H1 (cell line): ENCODE measurements around the gene CCNY. TPM values are rescaled to one million over a fixed set of nuclear protein-coding genes. Genes with fewer than 3 reads are reported as not detected.

ENCODE experiments used
- CTCF ChIA-PET: fragments of 300-600 bp; sonication (Branson Sonifier 250); formaldehyde crosslinking; loops from one replicate; lab custom pipeline; 2021; ENCODE audit not compliant: partially characterized antibody; lab: Charles Lee
- POLR2A ChIA-PET: fragments of 300-600 bp; sonication (Branson Sonifier 250); formaldehyde crosslinking; loops from one replicate; lab custom pipeline; 2021; ENCODE audit warnings: inconsistent platforms; ENCODE audit not compliant: partially characterized antibody; lab: Charles Lee
- DNase-seq, 2 experiments: peaks; one replicate each; pipeline versions ENCODE4 v3.0.0 to v3.0.0-alpha.2; 2010 to 2022; ENCODE audit warnings: low spot score in 2 of 2, low read depth in 1 of 2, mixed read lengths in 1 of 2
- FAIRE-seq: peaks from 2 replicates; lab custom pipeline; 2011; peaks lifted over from hg19 to GRCh38; lab: Jason Lieb, UNC
- H2AFZ ChIP-seq: 2 replicates; pipeline ENCODE4 v1.8.1; 2012; ENCODE audit warnings: low read length, inconsistent platforms
- H2AK5ac ChIP-seq: 2 replicates; pipeline ENCODE4 v1.6.1; 2013; ENCODE audit warnings: low read depth, low read length
- H2BK120ac ChIP-seq: replicated peaks from 2 replicates; pipeline ENCODE3; 2013; ENCODE audit warnings: low read depth, low read length, inconsistent platforms
- H2BK12ac ChIP-seq: 2 replicates; pipeline ENCODE4 v1.6.1; 2013; ENCODE audit warnings: low read depth, low read length
- H2BK15ac ChIP-seq: 2 replicates; pipeline ENCODE4 v1.6.1; 2013; ENCODE audit warnings: low read length
- H2BK20ac ChIP-seq: 2 replicates; pipeline ENCODE4 v1.6.1; 2013; ENCODE audit warnings: low read length
- H2BK5ac ChIP-seq: 2 replicates; pipeline ENCODE4 v1.6.1; 2013; ENCODE audit warnings: low read depth, low read length
- H3K14ac ChIP-seq: 2 replicates; pipeline ENCODE4 v1.6.1; 2013; ENCODE audit warnings: inconsistent platforms; ENCODE audit not compliant: insufficient read length
- H3K18ac ChIP-seq: 2 replicates; pipeline ENCODE4 v1.6.1; 2013; ENCODE audit warnings: low read length; ENCODE audit errors: extremely low read depth
- H3K23ac ChIP-seq: 2 replicates; pipeline ENCODE4 v1.6.1; 2013; ENCODE audit warnings: inconsistent platforms; ENCODE audit not compliant: insufficient read length
- H3K23me2 ChIP-seq: 2 replicates; pipeline ENCODE4 v1.6.1; 2013; ENCODE audit warnings: low read depth, low read length
- H3K27ac ChIP-seq: 2 replicates; pipeline ENCODE4 v1.6.1; 2011; ENCODE audit warnings: low read depth, low read length, inconsistent platforms
- H3K27me3 ChIP-seq, 4 experiments: replicated peaks in 1 of 4; 1 replicate in 1 of 4; 2 replicates in 3 of 4; pipeline versions ENCODE4 v1.6.1 to v1.8.1; 2011 to 2013; ENCODE audit warnings: low read length in 3 of 4, mild to moderate bottlenecking in 3 of 4, inconsistent platforms in 2 of 4, mixed read lengths in 2 of 4, moderate library complexity in 1 of 4; ENCODE audit not compliant: control insufficient read depth in 3 of 4, insufficient read depth in 3 of 4; ENCODE audit errors: extremely low read depth in 1 of 4
- H3K36me3 ChIP-seq, 4 experiments: 2 replicates each; pipeline versions ENCODE4 v1.6.1 to v1.8.1; 2011 to 2013; ENCODE audit warnings: mild to moderate bottlenecking in 4 of 4, low read length in 3 of 4, moderate library complexity in 2 of 4, control low read depth in 1 of 4, inconsistent platforms in 1 of 4; ENCODE audit not compliant: insufficient read depth in 4 of 4, control insufficient read depth in 2 of 4
- H3K4ac ChIP-seq: replicated peaks from 2 replicates; pipeline ENCODE3; 2013; ENCODE audit warnings: low read length, low read depth, mixed read lengths, inconsistent platforms; ENCODE audit not compliant: insufficient read length
- H3K4me1 ChIP-seq, 4 experiments: replicated peaks in 1 of 4; 1 replicate in 1 of 4; 2 replicates in 3 of 4; pipeline versions ENCODE4 v1.6.1 to v1.8.1; 2011 to 2013; ENCODE audit warnings: low read length in 3 of 4, inconsistent platforms in 2 of 4, mixed read lengths in 1 of 4; ENCODE audit not compliant: insufficient read depth in 4 of 4, control insufficient read depth in 3 of 4
- H3K4me2 ChIP-seq, 2 experiments: 2 replicates each; pipeline versions ENCODE4 v1.6.1 to v1.8.1; 2011 to 2013; ENCODE audit warnings: low read depth in 2 of 2, low read length in 2 of 2, control low read depth in 1 of 2, inconsistent platforms in 1 of 2, mild to moderate bottlenecking in 1 of 2; ENCODE audit not compliant: insufficient read depth in 1 of 2
- H3K4me3 ChIP-seq, 4 experiments: fragments of 200-600, 300-600 bp in 1 of 4; sonication (generic), shearing (Covaris generic), sonication (Bioruptor Twin) in 1 of 4; 2 replicates each; pipeline versions ENCODE4 v1.5.1 to v1.8.1; 2011 to 2016; ENCODE audit warnings: low read length in 4 of 4, low read depth in 3 of 4, control low read depth in 2 of 4, inconsistent platforms in 2 of 4, mild to moderate bottlenecking in 2 of 4, mixed read lengths in 1 of 4, moderate library complexity in 1 of 4; ENCODE audit not compliant: insufficient read depth in 2 of 4; ENCODE audit errors: extremely low read depth in 1 of 4
- H3K56ac ChIP-seq: replicated peaks from 2 replicates; pipeline ENCODE3; 2013; ENCODE audit warnings: low read depth, mild to moderate bottlenecking, mixed read lengths, low read length, inconsistent platforms; ENCODE audit not compliant: insufficient read length
- H3K79me1 ChIP-seq: 2 replicates; pipeline ENCODE4 v1.6.1; 2013; ENCODE audit warnings: low read depth, low read length, control low read depth
- H3K79me2 ChIP-seq, 2 experiments: 2 replicates each; pipeline versions ENCODE4 v1.6.1 to v1.8.1; 2012 to 2013; ENCODE audit warnings: low read length in 2 of 2, mild to moderate bottlenecking in 2 of 2, inconsistent platforms in 1 of 2; ENCODE audit not compliant: insufficient read depth in 2 of 2, control insufficient read depth in 1 of 2
- H3K9ac ChIP-seq, 4 experiments: replicated peaks in 1 of 4; 1 replicate in 1 of 4; 2 replicates in 3 of 4; pipeline versions ENCODE4 v1.6.1 to v1.8.1; 2011 to 2013; ENCODE audit warnings: low read depth in 3 of 4, low read length in 3 of 4, control low read depth in 2 of 4, mild to moderate bottlenecking in 2 of 4, moderate library complexity in 2 of 4, inconsistent platforms in 1 of 4; ENCODE audit errors: extremely low read depth in 1 of 4
- H3K9me3 ChIP-seq, 2 experiments: 2 replicates each; pipeline versions ENCODE4 v1.6.1 to v1.8.1; 2012 to 2013; ENCODE audit warnings: mild to moderate bottlenecking in 2 of 2, moderate library complexity in 2 of 2, control low read depth in 1 of 2, inconsistent platforms in 1 of 2, low read depth in 1 of 2, low read length in 1 of 2, mixed read lengths in 1 of 2; ENCODE audit not compliant: insufficient read depth in 2 of 2
- H4K20me1 ChIP-seq, 2 experiments: replicated peaks in 1 of 2; 2 replicates each; pipeline versions ENCODE3 to v1.8.1; 2011 to 2013; ENCODE audit warnings: inconsistent platforms in 2 of 2, low read length in 2 of 2, mild to moderate bottlenecking in 1 of 2; ENCODE audit not compliant: insufficient read depth in 2 of 2, control insufficient read depth in 1 of 2
- H4K5ac ChIP-seq: 2 replicates; pipeline ENCODE4 v1.6.1; 2013; ENCODE audit warnings: low read length, low read depth, mixed read lengths, inconsistent platforms; ENCODE audit not compliant: insufficient read length
- H4K8ac ChIP-seq: 2 replicates; pipeline ENCODE4 v1.8.0; 2013; ENCODE audit warnings: mild to moderate bottlenecking, moderate library complexity, low read length, inconsistent platforms; ENCODE audit not compliant: insufficient read depth; ENCODE audit errors: extremely low read depth
- H4K91ac ChIP-seq: replicated peaks from 2 replicates; pipeline ENCODE3; 2013; ENCODE audit warnings: low read length, mixed read lengths, inconsistent platforms; ENCODE audit not compliant: insufficient read length
- SP4 ChIP-seq: IDR thresholded peaks from 2 replicates; pipeline ENCODE4 v1.6.1; 2012; ENCODE audit warnings: low read length, inconsistent platforms
- polyA plus RNA-seq, 7 experiments: library from polyadenylated mRNA; depleted of rRNA in 3 of 7; stranded (reverse) in 5 of 7; unstranded in 2 of 7; fragments of >200 nt in 5 of 7; fragments of 200-250 nt in 2 of 7; gene quantifications; 1 replicate in 5 of 7; 2 replicates in 1 of 7; 4 replicates in 1 of 7; pipeline versions ENCODE4 v1.2.1 to v1.2.3, GENCODE V29; 2011 to 2013; ENCODE audit warnings: missing spikeins in 2 of 7, mixed read lengths in 2 of 7
- total RNA-seq: library from RNA; stranded (reverse); fragmentation: NEBNext Ultra II Directional; extraction: Animal tissue kit (Norgen Biotek cat#: 25700); gene quantifications from 2 replicates; pipeline ENCODE4 v1.2.1, GENCODE V29; 2021

The CCNY gene
- total and polyA plus RNA-seq, 2 of the 8 experiments (the other 6 are each of a cell fraction or from before 2014, with no cell fraction given), result 25.3 to 68.2 TPM

DNA sequence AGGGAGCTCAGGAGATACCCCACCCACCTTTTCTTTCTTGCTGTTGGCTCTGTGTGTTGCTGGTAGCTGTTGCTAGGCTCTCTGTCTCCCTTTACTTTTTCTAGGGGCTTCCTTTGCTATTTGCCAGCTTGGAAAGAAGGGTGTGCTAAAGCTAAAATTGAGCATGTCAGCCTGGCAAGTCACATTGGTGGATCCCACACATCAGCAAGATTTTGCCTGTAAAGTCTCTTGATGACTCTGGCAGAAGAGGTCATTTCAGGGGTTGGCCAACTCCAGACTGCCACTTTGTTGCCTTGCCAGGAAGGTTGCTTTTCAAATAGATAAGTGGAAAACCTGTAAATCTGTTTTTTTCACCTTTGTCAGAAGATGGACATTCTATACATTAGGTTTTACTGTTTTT lies 9.9 kb downstream of the CCNY start:
- no peak overlapping the region for H4K91ac ChIP-seq
- peaks cover 6 to 15% of the 10 kb centered on the region in 2 experiments for H4K20me1 ChIP-seq
- peaks cover 3 to 92% of the 10 kb centered on the region in 2 experiments for H3K79me2 ChIP-seq
- FAIRE-seq, result no peak
- H3K9me3 ChIP-seq, result no peaks in the 10 kb centered on the region
- H3K18ac ChIP-seq, result no peak overlapping the region
- H2AFZ ChIP-seq, result no peak overlapping the region
- H3K4ac ChIP-seq, result no peak overlapping the region
- no peak overlapping the region for H3K4me3 ChIP-seq
- H3K27me3 ChIP-seq, result no peaks in the 10 kb centered on the region
- TF ChIP-seq SP4, result no peak
- TF ChIP-seq, all 59 proteins: peak for 0
- Histone ChIP-seq H2BK120ac (no peak overlapping the region), H3K36me3 (no peaks in the 10 kb centered on the region), H2BK12ac (no peak overlapping the region), H4K5ac (no peak overlapping the region), H2AK5ac (no peak overlapping the region), H3K23me2 (no peaks in the 10 kb centered on the region), H3K9ac (no peak overlapping the region), H4K8ac (no peak overlapping the region), H3K23ac (no peak overlapping the region), H3K4me2 (no peak overlapping the region), H3K14ac (no peak overlapping the region), H2BK15ac (no peak overlapping the region), H3K4me1 (peaks cover 0 to 7% (median 2%) of the 10 kb centered on the region in 4 experiments; a peak in 1 of 7 replicates), H3K56ac (no peak overlapping the region), H3K27ac (no peak overlapping the region), H2BK20ac (no peak overlapping the region), H2BK5ac (no peak overlapping the region), H3K79me1 (peaks cover 5% of the 10 kb centered on the region; the same call in 1 of the 2 replicates)
- ChIA-PET POLR2A (interaction anchor here (1.6 kb wide), 1 partner anchor 9 kb away, joined by 3 read pairs; no protein-coding TSS in a partner anchor), CTCF (interaction anchor here (1.6 to 1.7 kb wide), 2 partner anchors 8 to 107 kb away, joined by 5 read pairs; no protein-coding TSS in a partner anchor)
- no peak for DNase-seq
